HEK293 (cell line): ENCODE data around the gene ZBED1.

Experiments
- CTCF ChIP-seq: fragments of 450-650 bp; formaldehyde crosslinking; IDR thresholded peaks from 2 replicates; pipeline ENCODE4 v1.5.1; 2016; ENCODE audit warnings: missing biosample characterization, missing genetic modification characterization
- HOXD13 ChIP-seq: sonication (generic); formaldehyde crosslinking; IDR thresholded peaks from 2 replicates; pipeline ENCODE4 v1.8.0; 2022; ENCODE audit warnings: missing genetic modification reagents, borderline replicate concordance
- MEIS1 ChIP-seq: sonication (generic); formaldehyde crosslinking; IDR thresholded peaks from 2 replicates; pipeline ENCODE4 v1.8.1; 2022; ENCODE audit warnings: missing genetic modification reagents, mild to moderate bottlenecking, borderline replicate concordance
- SALL2 ChIP-seq: fragments of 450-650 bp; formaldehyde crosslinking; IDR thresholded peaks from 2 replicates; pipeline ENCODE4 v1.5.0; 2017; ENCODE audit warnings: missing biosample characterization, mild to moderate bottlenecking, missing genetic modification characterization, borderline replicate concordance
- YY1 ChIP-seq: fragments of 450-650 bp; formaldehyde crosslinking; IDR thresholded peaks from 2 replicates; pipeline ENCODE4 v1.5.1; 2018; ENCODE audit warnings: missing biosample characterization, missing genetic modification characterization
- ZBTB1 ChIP-seq: fragments of 450-650 bp; formaldehyde crosslinking; IDR thresholded peaks from 2 replicates; pipeline ENCODE4 v1.5.1; 2016; ENCODE audit warnings: missing biosample characterization, missing genetic modification characterization
- ZNF138 ChIP-seq: fragments of 450-650 bp; formaldehyde crosslinking; IDR thresholded peaks from 2 replicates; pipeline ENCODE4 v1.5.1; 2016; ENCODE audit warnings: missing biosample characterization, missing genetic modification characterization, borderline replicate concordance
- ZNF239 ChIP-seq: fragments of 450-650 bp; formaldehyde crosslinking; IDR thresholded peaks from 2 replicates; pipeline ENCODE4 v1.5.1; 2016; ENCODE audit warnings: missing biosample characterization, missing genetic modification characterization
- ZNF335 ChIP-seq: fragments of 450-650 bp; formaldehyde crosslinking; conservative IDR thresholded peaks from 2 replicates; pipeline ENCODE4 v1.5.1; 2016; ENCODE audit warnings: missing biosample characterization, missing genetic modification characterization
- ZNF544 ChIP-seq: fragments of 450-650 bp; formaldehyde crosslinking; IDR thresholded peaks from 2 replicates; pipeline ENCODE4 v1.5.0; 2017; ENCODE audit warnings: missing biosample characterization, missing genetic modification characterization
- ZNF776 ChIP-seq: fragments of 450-650 bp; formaldehyde crosslinking; IDR thresholded peaks from 2 replicates; pipeline ENCODE4 v1.5.0; 2017; ENCODE audit warnings: missing biosample characterization, missing genetic modification characterization, borderline replicate concordance
- ZXDB ChIP-seq: fragments of 450-650 bp; formaldehyde crosslinking; IDR thresholded peaks from 2 replicates; pipeline ENCODE4 v1.5.1; 2016; ENCODE audit warnings: missing biosample characterization, missing genetic modification characterization
- TF ChIP-seq, protein P1 (sequence below): fragments of 450-650 bp; formaldehyde crosslinking; IDR thresholded peaks from 2 replicates; pipeline ENCODE4 v1.5.1; 2016; ENCODE audit warnings: missing biosample characterization, missing genetic modification characterization

- TF ChIP-seq ZNF544 (tag by site-specific recombination) (no peak), YY1 (tag by site-specific recombination) (no peak), SALL2 (no peak), CTCF (tag by site-specific recombination) (no peak), ZNF138 (tag by site-specific recombination) (no peak), ZXDB (tag by site-specific recombination) (peak; percentile 46; the same call in 1 of the 2 replicates), ZNF776 (tag by site-specific recombination) (no peak), HOXD13 (CRISPR knock-in tag) (no peak), ZNF335 (no peak), ZNF239 (tag by site-specific recombination) (no peak), MEIS1 (CRISPR knock-in tag) (no peak), ZBTB1 (tag by site-specific recombination) (0 out of 2 replicates have a peak, but pooled peaks have one; percentile 50)
- TF ChIP-seq, protein P1, sequence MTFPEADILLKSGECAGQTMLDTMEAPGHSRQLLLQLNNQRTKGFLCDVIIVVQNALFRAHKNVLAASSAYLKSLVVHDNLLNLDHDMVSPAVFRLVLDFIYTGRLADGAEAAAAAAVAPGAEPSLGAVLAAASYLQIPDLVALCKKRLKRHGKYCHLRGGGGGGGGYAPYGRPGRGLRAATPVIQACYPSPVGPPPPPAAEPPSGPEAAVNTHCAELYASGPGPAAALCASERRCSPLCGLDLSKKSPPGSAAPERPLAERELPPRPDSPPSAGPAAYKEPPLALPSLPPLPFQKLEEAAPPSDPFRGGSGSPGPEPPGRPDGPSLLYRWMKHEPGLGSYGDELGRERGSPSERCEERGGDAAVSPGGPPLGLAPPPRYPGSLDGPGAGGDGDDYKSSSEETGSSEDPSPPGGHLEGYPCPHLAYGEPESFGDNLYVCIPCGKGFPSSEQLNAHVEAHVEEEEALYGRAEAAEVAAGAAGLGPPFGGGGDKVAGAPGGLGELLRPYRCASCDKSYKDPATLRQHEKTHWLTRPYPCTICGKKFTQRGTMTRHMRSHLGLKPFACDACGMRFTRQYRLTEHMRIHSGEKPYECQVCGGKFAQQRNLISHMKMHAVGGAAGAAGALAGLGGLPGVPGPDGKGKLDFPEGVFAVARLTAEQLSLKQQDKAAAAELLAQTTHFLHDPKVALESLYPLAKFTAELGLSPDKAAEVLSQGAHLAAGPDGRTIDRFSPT = no peak
Measured at GRCh38 chrX:2542826-2543521, 42.2 kb upstream of the ZBED1 start.
